Keratinocyte (primary cell): Measurements from ENCODE around the gene MFAP4.

Experiments used
- CTCF ChIP-seq, 3 experiments: IDR thresholded peaks in 1 of 3; conservative IDR thresholded peaks in 1 of 3; optimal IDR thresholded peaks in 1 of 3; 2 replicates in 2 of 3; 3 replicates in 1 of 3; pipeline versions ENCODE3 to v1.5.1; 2011; ENCODE audit warnings: low read length in 3 of 3, mild to moderate bottlenecking in 3 of 3, moderate library complexity in 2 of 3, control low read depth in 1 of 3, inconsistent platforms in 1 of 3; ENCODE audit not compliant: insufficient read depth in 2 of 3; ENCODE audit errors: extremely low read depth in 1 of 3
- EZH2 ChIP-seq: IDR thresholded peaks from one replicate; pipeline ENCODE4 v1.6.1; 2012; ENCODE audit warnings: inconsistent platforms, mild to moderate bottlenecking, low read length, moderate library complexity

DNA sequence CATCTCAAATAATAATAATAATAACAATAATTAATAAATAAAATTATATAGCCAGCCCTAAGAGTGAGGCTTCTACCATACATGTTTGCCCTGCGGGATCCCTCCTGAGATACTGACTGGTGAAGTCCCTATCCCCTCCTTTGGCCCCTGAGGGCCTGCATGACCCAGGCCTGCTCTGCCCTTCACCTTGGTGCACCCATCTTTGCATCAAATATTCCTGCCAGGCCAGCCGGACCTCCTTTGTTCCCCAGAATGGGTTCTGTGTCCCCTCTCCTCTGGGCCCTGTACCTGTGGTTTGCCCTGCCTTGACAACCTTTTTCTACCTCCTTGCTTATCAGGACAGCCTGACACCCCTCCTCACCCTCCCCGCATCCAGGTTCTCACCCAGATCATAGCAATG, 22.1 kb upstream of the MFAP4 start:
- TF ChIP-seq CTCF (optimal IDR thresholded peaks at IDR 0.05 in 1 of 3, IDR thresholded peaks at IDR 0.05 in 1 of 3, conservative IDR thresholded peaks at IDR 0.05 in 1 of 3; ENCODE audit: extremely low read depth in 1 of 3, insufficient read depth in 2 of 3, low read length in 3 of 3) = no peak
- TF ChIP-seq EZH2 = no peak
